Fibroblast of upper back skin (primary cell): Measurements from ENCODE around the gene IL1RAPL2.
"Not testable (repeated sequence)": the region's sequence is repeated elsewhere in the genome, so short reads cannot be mapped to it uniquely, and the experiment has no call there.

Source experiments
- DNase-seq: peaks from one replicate; pipeline ENCODE4 v3.0.0-alpha.2; 2013

Gene IL1RAPL2

GRCh38 chrX:105636667-105637066, 1070.7 kb downstream of the IL1RAPL2 start:
- no peak for DNase-seq

GRCh38 chrX:105645667-105646357, 1079.8 kb downstream of the IL1RAPL2 start:
- peak; percentile 46 for DNase-seq

GRCh38 chrX:105646592-105647372, 1080.8 kb downstream of the IL1RAPL2 start:
- DNase-seq = no peak

- DNase-seq = no peak
Observed at GRCh38 chrX:105647749-105648148, 1081.8 kb downstream of the IL1RAPL2 start.

- no peak for DNase-seq
Observed at GRCh38 chrX:105648732-105649131, 1082.7 kb downstream of the IL1RAPL2 start.

GRCh38 chrX:105650577-105650976, 1084.6 kb downstream of the IL1RAPL2 start:
- no peak for DNase-seq

GRCh38 chrX:105650986-105651385, 1085.0 kb downstream of the IL1RAPL2 start:
- peak; percentile 39 for DNase-seq

- DNase-seq = peak; percentile 41
Observed at GRCh38 chrX:105653891-105654290, 1087.9 kb downstream of the IL1RAPL2 start.

GRCh38 chrX:105658136-105658535, 1092.1 kb downstream of the IL1RAPL2 start:
- DNase-seq = peak; percentile 23

- DNase-seq = no peak
Observed at GRCh38 chrX:105662248-105662647, 1096.2 kb downstream of the IL1RAPL2 start.

- DNase-seq = no peak
Observed at GRCh38 chrX:105664243-105664642, 1098.2 kb downstream of the IL1RAPL2 start.

GRCh38 chrX:105684288-105684687, 1118.3 kb downstream of the IL1RAPL2 start:
- DNase-seq = not testable (repeated sequence)

- DNase-seq = no peak
Observed at GRCh38 chrX:105694839-105695238, 1128.8 kb downstream of the IL1RAPL2 start.

GRCh38 chrX:105695451-105695850, 1129.5 kb downstream of the IL1RAPL2 start:
- DNase-seq = peak; percentile 62

- no peak for DNase-seq
Observed at GRCh38 chrX:105696870-105697269, 1130.9 kb downstream of the IL1RAPL2 start.

GRCh38 chrX:105697984-105698781, 1132.2 kb downstream of the IL1RAPL2 start:
- no peak for DNase-seq

- DNase-seq = no peak
Observed at GRCh38 chrX:105700331-105700730, 1134.3 kb downstream of the IL1RAPL2 start.

GRCh38 chrX:105701310-105702052, 1135.5 kb downstream of the IL1RAPL2 start:
- peak; percentile 7 for DNase-seq

- no peak for DNase-seq
Observed at GRCh38 chrX:105703876-105704275, 1137.9 kb downstream of the IL1RAPL2 start.

GRCh38 chrX:105706041-105706440, 1140.0 kb downstream of the IL1RAPL2 start:
- peak; percentile 32 for DNase-seq

GRCh38 chrX:105711805-105712204, 1145.8 kb downstream of the IL1RAPL2 start:
- DNase-seq = no peak

GRCh38 chrX:105715746-105716145, 1149.7 kb downstream of the IL1RAPL2 start:
- no peak for DNase-seq
